ENCODE results near the gene ECHDC3. TPM values are rescaled to one million over a fixed set of nuclear protein-coding genes. Genes with fewer than 3 reads are reported as not detected.

The ECHDC3 gene
- total and polyA plus RNA-seq, 2 of the 13 experiments (the other 11 are each of a cell fraction or from before 2014, with no cell fraction given), result not detected

DNA sequence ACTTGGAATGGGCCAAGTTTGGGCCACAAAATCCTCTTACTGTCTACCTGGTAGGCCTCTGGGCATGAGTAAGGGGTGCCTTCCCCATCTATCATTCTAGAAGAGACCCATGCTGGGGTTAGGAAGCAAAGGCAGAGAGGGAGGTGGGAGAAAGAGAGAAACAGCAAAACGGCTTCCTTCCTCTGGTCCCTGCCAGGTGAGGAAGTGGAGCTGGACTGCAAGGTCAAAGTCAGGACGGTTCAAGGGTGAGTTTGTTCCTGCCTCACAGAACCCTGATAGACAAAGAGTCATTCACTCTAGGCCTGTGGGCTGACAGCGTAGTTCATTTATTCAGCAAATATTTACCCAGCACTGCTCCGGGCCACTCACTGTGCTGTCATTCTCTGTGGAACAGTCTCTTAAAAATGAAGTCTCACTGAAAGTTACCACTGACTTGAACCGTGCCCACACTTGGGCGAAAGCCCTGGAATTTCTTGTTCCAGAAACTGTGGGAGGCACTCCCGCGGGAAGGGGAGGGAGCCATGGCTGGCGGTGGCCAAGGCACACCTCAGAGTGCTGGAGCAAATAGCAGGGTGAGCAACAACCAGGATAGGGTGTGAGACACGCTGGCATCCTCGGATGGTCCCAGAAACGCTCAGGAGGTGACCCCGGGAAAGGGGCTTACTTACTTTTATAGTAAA, 26.2 kb upstream of the ECHDC3 start (continued):
- TF ChIP-seq, protein P1, sequence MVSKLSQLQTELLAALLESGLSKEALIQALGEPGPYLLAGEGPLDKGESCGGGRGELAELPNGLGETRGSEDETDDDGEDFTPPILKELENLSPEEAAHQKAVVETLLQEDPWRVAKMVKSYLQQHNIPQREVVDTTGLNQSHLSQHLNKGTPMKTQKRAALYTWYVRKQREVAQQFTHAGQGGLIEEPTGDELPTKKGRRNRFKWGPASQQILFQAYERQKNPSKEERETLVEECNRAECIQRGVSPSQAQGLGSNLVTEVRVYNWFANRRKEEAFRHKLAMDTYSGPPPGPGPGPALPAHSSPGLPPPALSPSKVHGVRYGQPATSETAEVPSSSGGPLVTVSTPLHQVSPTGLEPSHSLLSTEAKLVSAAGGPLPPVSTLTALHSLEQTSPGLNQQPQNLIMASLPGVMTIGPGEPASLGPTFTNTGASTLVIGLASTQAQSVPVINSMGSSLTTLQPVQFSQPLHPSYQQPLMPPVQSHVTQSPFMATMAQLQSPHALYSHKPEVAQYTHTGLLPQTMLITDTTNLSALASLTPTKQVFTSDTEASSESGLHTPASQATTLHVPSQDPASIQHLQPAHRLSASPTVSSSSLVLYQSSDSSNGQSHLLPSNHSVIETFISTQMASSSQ (IDR thresholded peaks at IDR 0.05; ENCODE audit: low read depth), result peak; percentile 75
- TF ChIP-seq, protein P1 (CRISPR knock-in tag; IDR thresholded peaks at IDR 0.05; ENCODE audit: borderline replicate concordance), result peak; percentile 94; the same call in 1 of the 2 replicates
- no peak for TF ChIP-seq ZNF607 (CRISPR knock-in tag; IDR thresholded peaks at IDR 0.05; ENCODE audit: borderline replicate concordance)
- TF ChIP-seq, protein P2, sequence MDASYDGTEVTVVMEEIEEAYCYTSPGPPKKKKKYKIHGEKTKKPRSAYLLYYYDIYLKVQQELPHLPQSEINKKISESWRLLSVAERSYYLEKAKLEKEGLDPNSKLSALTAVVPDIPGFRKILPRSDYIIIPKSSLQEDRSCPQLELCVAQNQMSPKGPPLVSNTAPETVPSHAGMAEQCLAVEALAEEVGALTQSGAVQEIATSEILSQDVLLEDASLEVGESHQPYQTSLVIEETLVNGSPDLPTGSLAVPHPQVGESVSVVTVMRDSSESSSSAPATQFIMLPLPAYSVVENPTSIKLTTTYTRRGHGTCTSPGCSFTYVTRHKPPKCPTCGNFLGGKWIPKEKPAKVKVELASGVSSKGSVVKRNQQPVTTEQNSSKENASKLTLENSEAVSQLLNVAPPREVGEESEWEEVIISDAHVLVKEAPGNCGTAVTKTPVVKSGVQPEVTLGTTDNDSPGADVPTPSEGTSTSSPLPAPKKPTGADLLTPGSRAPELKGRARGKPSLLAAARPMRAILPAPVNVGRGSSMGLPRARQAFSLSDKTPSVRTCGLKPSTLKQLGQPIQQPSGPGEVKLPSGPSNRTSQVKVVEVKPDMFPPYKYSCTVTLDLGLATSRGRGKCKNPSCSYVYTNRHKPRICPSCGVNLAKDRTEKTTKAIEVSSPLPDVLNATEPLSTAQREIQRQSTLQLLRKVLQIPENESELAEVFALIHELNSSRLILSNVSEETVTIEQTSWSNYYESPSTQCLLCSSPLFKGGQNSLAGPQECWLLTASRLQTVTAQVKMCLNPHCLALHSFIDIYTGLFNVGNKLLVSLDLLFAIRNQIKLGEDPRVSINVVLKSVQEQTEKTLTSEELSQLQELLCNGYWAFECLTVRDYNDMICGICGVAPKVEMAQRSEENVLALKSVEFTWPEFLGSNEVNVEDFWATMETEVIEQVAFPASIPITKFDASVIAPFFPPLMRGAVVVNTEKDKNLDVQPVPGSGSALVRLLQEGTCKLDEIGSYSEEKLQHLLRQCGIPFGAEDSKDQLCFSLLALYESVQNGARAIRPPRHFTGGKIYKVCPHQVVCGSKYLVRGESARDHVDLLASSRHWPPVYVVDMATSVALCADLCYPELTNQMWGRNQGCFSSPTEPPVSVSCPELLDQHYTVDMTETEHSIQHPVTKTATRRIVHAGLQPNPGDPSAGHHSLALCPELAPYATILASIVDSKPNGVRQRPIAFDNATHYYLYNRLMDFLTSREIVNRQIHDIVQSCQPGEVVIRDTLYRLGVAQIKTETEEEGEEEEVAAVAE (CRISPR knock-in tag; IDR thresholded peaks at IDR 0.05; ENCODE audit: borderline replicate concordance), result peak; percentile 17; the same call in 1 of the 2 replicates
- TF ChIP-seq RBAK (CRISPR knock-in tag; IDR thresholded peaks at IDR 0.05), result no peak
- no peak for TF ChIP-seq CC2D1A (CRISPR knock-in tag; IDR thresholded peaks at IDR 0.05)
- TF ChIP-seq, protein P3, sequence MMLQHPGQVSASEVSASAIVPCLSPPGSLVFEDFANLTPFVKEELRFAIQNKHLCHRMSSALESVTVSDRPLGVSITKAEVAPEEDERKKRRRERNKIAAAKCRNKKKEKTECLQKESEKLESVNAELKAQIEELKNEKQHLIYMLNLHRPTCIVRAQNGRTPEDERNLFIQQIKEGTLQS (CRISPR knock-in tag; IDR thresholded peaks at IDR 0.05), result no peak
- no peak; the same call in 1 of the 2 replicates for TF ChIP-seq SMC3 (IDR thresholded peaks at IDR 0.05; ENCODE audit: low read length)
- TF ChIP-seq KLF12 (CRISPR knock-in tag; IDR thresholded peaks at IDR 0.05; ENCODE audit: borderline replicate concordance), result no peak
- TF ChIP-seq FOXJ3 (CRISPR knock-in tag; IDR thresholded peaks at IDR 0.05; ENCODE audit: borderline replicate concordance), result peak; percentile 92; the same call in 1 of the 2 replicates
- no peak for TF ChIP-seq ZSCAN31 (CRISPR knock-in tag; IDR thresholded peaks at IDR 0.05; ENCODE audit: low read depth)
- peak; percentile 81 for TF ChIP-seq MED8 (CRISPR knock-in tag; IDR thresholded peaks at IDR 0.05; ENCODE audit: insufficient replicate concordance)
- TF ChIP-seq, protein P4, sequence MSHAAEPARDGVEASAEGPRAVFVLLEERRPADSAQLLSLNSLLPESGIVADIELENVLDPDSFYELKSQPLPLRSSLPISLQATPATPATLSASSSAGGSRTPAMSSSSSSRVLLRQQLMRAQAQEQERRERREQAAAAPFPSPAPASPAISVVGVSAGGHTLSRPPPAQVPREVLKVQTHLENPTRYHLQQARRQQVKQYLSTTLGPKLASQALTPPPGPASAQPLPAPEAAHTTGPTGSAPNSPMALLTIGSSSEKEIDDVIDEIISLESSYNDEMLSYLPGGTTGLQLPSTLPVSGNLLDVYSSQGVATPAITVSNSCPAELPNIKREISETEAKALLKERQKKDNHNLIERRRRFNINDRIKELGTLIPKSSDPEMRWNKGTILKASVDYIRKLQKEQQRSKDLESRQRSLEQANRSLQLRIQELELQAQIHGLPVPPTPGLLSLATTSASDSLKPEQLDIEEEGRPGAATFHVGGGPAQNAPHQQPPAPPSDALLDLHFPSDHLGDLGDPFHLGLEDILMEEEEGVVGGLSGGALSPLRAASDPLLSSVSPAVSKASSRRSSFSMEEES (CRISPR knock-in tag; IDR thresholded peaks at IDR 0.05), result no peak
- TF ChIP-seq NFYB (CRISPR knock-in tag; IDR thresholded peaks at IDR 0.05), result no peak
- TF ChIP-seq FOXA3 (CRISPR knock-in tag; IDR thresholded peaks at IDR 0.05), result peak; percentile 95
- no peak for TF ChIP-seq ATAD3A (CRISPR knock-in tag; IDR thresholded peaks at IDR 0.05)

Measured in HepG2 (cell line).